Measurements from ENCODE around the gene DONSON. TPM values are rescaled to one million over a fixed set of nuclear protein-coding genes. Genes with fewer than 3 reads are reported as not detected.

DONSON gene
- total and polyA plus RNA-seq, 9 of the 15 experiments (the other 6 are each of a cell fraction or from before 2014, with no cell fraction given) = 26.7 to 124 (median 62.6) TPM

- no peak for TF ChIP-seq CEBPG (CRISPR knock-in tag; IDR thresholded peaks at IDR 0.05)
- TF ChIP-seq CEBPG (tag; conservative IDR thresholded peaks at IDR 0.05 in 1 of 2, IDR thresholded peaks at IDR 0.05 in 1 of 2) = no peak
- no peak for TF ChIP-seq SAFB2 (IDR thresholded peaks at IDR 0.05; ENCODE audit: borderline replicate concordance, low read depth, low read length, severe bottlenecking)
- peak; percentile 60 for TF ChIP-seq ETV5 (CRISPR knock-in tag; IDR thresholded peaks at IDR 0.05; ENCODE audit: low read depth)
- no peak for TF ChIP-seq MTF1 (CRISPR knock-in tag; IDR thresholded peaks at IDR 0.05; ENCODE audit: borderline replicate concordance)
- TF ChIP-seq ZNF146 (CRISPR knock-in tag; IDR thresholded peaks at IDR 0.05; ENCODE audit: unreplicated experiment) = no peak
- TF ChIP-seq GMEB1 (CRISPR knock-in tag; IDR thresholded peaks at IDR 0.05) = peak; percentile 86
- peak; percentile 48 for TF ChIP-seq FOXM1 (IDR thresholded peaks at IDR 0.05; ENCODE audit: low read depth)
- TF ChIP-seq FOXM1 (CRISPR knock-in tag; IDR thresholded peaks at IDR 0.05; ENCODE audit: low read depth) = no peak; the same call in 1 of the 2 replicates
- peak; percentile 13 for TF ChIP-seq PRPF4 (IDR thresholded peaks at IDR 0.05; ENCODE audit: insufficient read depth, low read depth, low read length, poor library complexity, severe bottlenecking)
- TF ChIP-seq CBFA2T2 (conservative IDR thresholded peaks at IDR 0.05) = no peak
- no peak for TF ChIP-seq ZNF780A (CRISPR knock-in tag; IDR thresholded peaks at IDR 0.05)
- TF ChIP-seq FOXP1 (CRISPR knock-in tag; IDR thresholded peaks at IDR 0.05) = no peak
- TF ChIP-seq TOE1 (IDR thresholded peaks at IDR 0.05; ENCODE audit: borderline replicate concordance) = peak; percentile 18
- no peak for TF ChIP-seq TOE1 (CRISPR knock-in tag; IDR thresholded peaks at IDR 0.05; ENCODE audit: borderline replicate concordance, low read depth)
- no peak for TF ChIP-seq DACH1 (IDR thresholded peaks at IDR 0.05; ENCODE audit: partially characterized antibody)
- peak; percentile 73 to 87 for TF ChIP-seq E2F6 (IDR thresholded peaks at IDR 0.05; ENCODE audit: borderline replicate concordance in 1 of 2, extremely low read depth in 1 of 2, insufficient read depth in 1 of 2, insufficient read length in 1 of 2, low read depth in 1 of 2, low read length in 1 of 2, poor library complexity in 1 of 2, severe bottlenecking in 1 of 2)
- TF ChIP-seq HSF4 (CRISPR knock-in tag; IDR thresholded peaks at IDR 0.05; ENCODE audit: borderline replicate concordance) = no peak
- no peak for TF ChIP-seq SRSF1 (IDR thresholded peaks at IDR 0.05; ENCODE audit: low read depth, low read length)
- TF ChIP-seq ADNP (tag; IDR thresholded peaks at IDR 0.05) = no peak
- peak; percentile 15 for TF ChIP-seq CCNT2 (IDR thresholded peaks at IDR 0.05; ENCODE audit: borderline replicate concordance, extremely low read depth, insufficient read length, low read depth, low read length)
- no peak for TF ChIP-seq FOXJ3 (CRISPR knock-in tag; IDR thresholded peaks at IDR 0.05)
- TF ChIP-seq FIP1L1 (IDR thresholded peaks at IDR 0.05; ENCODE audit: low read depth, low read length, poor library complexity, severe bottlenecking) = no peak
- peak; percentile 61; the same call in 1 of the 2 replicates for TF ChIP-seq NR1H2 (CRISPR knock-in tag; IDR thresholded peaks at IDR 0.05)
- no peak for TF ChIP-seq KAT2B (IDR thresholded peaks at IDR 0.05; ENCODE audit: low read depth, low read length)
Measured at GRCh38 chr21:33542640-33543504, 45.6 kb downstream of the DONSON start, which contains the start of gene SON (continued).
